Measurements from ENCODE around the gene NTM.

NTM gene

DNA sequence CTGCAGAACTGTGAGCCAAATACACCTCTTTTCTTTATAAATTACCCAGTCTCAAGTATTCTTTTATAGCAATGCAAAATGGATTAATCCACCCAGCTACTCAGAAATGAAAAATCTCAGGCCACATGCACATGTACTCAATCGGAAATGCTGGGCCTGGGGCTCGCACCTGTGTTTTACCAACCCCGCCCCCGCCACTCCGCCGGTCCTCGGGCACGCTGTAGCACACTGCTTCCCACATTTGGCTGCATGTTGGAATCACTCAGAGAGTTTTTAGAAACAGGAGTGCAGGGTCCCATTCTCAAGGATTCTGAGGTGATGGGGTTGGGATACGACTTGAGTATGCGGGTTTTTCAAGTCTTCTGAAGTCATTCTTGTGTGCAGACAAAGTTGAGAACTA lies 284.4 kb downstream of the NTM start:
- no peak overlapping the region for H3K4me3 ChIP-seq (ENCODE audit: low read length)
- TF ChIP-seq, protein P1, sequence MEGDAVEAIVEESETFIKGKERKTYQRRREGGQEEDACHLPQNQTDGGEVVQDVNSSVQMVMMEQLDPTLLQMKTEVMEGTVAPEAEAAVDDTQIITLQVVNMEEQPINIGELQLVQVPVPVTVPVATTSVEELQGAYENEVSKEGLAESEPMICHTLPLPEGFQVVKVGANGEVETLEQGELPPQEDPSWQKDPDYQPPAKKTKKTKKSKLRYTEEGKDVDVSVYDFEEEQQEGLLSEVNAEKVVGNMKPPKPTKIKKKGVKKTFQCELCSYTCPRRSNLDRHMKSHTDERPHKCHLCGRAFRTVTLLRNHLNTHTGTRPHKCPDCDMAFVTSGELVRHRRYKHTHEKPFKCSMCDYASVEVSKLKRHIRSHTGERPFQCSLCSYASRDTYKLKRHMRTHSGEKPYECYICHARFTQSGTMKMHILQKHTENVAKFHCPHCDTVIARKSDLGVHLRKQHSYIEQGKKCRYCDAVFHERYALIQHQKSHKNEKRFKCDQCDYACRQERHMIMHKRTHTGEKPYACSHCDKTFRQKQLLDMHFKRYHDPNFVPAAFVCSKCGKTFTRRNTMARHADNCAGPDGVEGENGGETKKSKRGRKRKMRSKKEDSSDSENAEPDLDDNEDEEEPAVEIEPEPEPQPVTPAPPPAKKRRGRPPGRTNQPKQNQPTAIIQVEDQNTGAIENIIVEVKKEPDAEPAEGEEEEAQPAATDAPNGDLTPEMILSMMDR (conservative IDR thresholded peaks at IDR 0.05; ENCODE audit: low read depth, low read length) = no peak
- DNase-seq (ENCODE audit: low read depth) = no peak

GRCh38 chr11:131656179-131656838 lies 285.9 kb downstream of the NTM start:
- H3K4me3 ChIP-seq (ENCODE audit: low read length) = no peak overlapping the region
- DNase-seq (ENCODE audit: low read depth) = no peak
- TF ChIP-seq, protein P1 (conservative IDR thresholded peaks at IDR 0.05; ENCODE audit: low read depth, low read length) = no peak

GRCh38 chr11:131656839-131657211 lies 286.4 kb downstream of the NTM start:
- TF ChIP-seq, protein P1 (conservative IDR thresholded peaks at IDR 0.05; ENCODE audit: low read depth, low read length) = no peak
- DNase-seq (ENCODE audit: low read depth) = no peak
- H3K4me3 ChIP-seq (ENCODE audit: low read length) = no peak overlapping the region

DNA sequence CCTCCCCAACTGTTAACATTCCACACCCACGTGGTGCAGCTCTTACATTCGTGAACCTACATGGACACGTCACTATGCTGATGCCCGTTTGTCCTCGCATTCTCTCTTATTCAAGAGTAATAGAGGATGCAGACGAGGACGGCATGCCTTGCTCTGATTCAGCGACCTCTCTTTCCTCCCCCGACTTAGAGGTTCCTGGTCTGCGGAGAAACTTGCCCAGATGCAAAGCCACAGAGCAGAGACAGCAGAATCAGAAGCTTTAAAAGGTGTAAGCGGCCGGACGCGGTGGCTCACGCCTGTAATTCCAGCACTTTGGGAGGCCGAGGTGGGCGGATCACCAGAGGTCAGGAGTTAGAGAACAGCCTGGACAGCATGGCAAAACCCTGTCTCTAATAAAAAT lies 288.0 kb downstream of the NTM start:
- TF ChIP-seq, protein P1 (conservative IDR thresholded peaks at IDR 0.05; ENCODE audit: low read depth, low read length) = no peak
- DNase-seq (ENCODE audit: low read depth) = no peak
- H3K4me3 ChIP-seq (ENCODE audit: low read length) = no peak overlapping the region

DNA sequence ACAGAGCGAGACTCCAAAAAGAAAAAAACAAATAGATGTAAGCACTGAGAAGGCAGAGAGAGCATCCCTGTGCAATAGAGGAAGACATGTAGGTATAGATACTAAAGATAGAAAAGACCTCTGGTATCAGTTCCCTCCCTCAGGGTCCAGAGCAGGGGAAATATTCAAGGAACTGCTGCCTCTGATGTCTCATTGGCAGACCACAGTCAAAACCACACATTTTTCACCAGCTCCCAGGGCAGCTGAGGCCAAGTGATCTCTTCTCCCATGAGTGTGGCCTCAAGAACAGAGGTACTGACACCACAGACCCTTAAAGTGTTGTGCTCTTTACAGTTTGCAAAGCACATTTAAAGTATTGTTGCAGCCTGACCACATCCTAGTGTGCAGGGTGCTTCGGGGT lies 288.5 kb downstream of the NTM start:
- DNase-seq (ENCODE audit: low read depth) = no peak
- no peak overlapping the region for H3K4me3 ChIP-seq (ENCODE audit: low read length)
- TF ChIP-seq, protein P1 (conservative IDR thresholded peaks at IDR 0.05; ENCODE audit: low read depth, low read length) = no peak

- TF ChIP-seq, protein P1 (conservative IDR thresholded peaks at IDR 0.05; ENCODE audit: low read depth, low read length) = no peak
- DNase-seq (ENCODE audit: low read depth) = no peak
Measured at GRCh38 chr11:131659931-131660330, 289.5 kb downstream of the NTM start.

DNA sequence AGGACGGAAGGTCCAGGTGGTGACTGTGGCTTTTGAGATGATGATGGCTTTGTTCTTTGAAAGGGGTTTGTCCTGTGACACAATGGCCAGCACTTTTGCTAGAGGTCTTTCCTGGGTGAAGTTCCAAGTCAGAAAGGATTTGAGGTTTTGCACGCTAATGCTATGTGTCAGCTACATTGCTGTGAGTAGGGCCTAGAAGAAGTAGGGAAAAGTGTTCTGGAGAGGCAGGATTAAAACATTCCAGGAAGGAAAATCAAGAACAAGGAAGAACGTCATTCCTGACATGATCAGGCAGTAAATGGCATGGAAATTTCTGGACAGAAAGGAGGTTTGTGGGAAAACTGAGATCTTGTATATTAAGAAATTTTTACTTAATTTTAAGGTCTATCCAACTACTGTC lies 290.7 kb downstream of the NTM start:
- DNase-seq (ENCODE audit: low read depth) = peak; percentile 54
- no peak overlapping the region for H3K4me3 ChIP-seq (ENCODE audit: low read length)
- TF ChIP-seq, protein P1 (conservative IDR thresholded peaks at IDR 0.05; ENCODE audit: low read depth, low read length) = no peak

More at GRCh38 chr11:131659931-131660330, 289.5 kb downstream of the NTM start:
- H3K4me3 ChIP-seq (ENCODE audit: low read length) = no peak overlapping the region
